BLaER1 treated with 17β-estradiol and CSF1 and Interleukin-3, amounts not matched to agents 10 nM and 100 nM (cell line): Measurements from ENCODE around the gene SLAMF1.
A peak's percentile ranks its signal among the peaks of the same experiment; 100 is the strongest.

ENCODE experiments used
- H3K27ac ChIP-seq, 11 experiments: shearing (Covaris generic); formaldehyde crosslinking; 2 replicates each; pipeline ENCODE4 v1.8.1; 2022
- H3K27me3 ChIP-seq, 11 experiments: shearing (Covaris generic); formaldehyde crosslinking; 2 replicates each; pipeline ENCODE4 v1.8.1; 2022
- H3K36me3 ChIP-seq, 11 experiments: shearing (Covaris generic); formaldehyde crosslinking; 2 replicates each; pipeline ENCODE4 v1.8.1; 2022
- H3K4me1 ChIP-seq, 10 experiments: shearing (Covaris generic); formaldehyde crosslinking; 2 replicates each; pipeline ENCODE4 v1.8.1; 2022
- H3K4me2 ChIP-seq, 11 experiments: shearing (Covaris generic); formaldehyde crosslinking; 2 replicates each; pipeline ENCODE4 v1.8.1; 2022
- H3K4me3 ChIP-seq, 10 experiments: shearing (Covaris generic); formaldehyde crosslinking; 2 replicates each; pipeline ENCODE4 v1.8.1; 2022
- H3K9ac ChIP-seq, 11 experiments: shearing (Covaris generic); formaldehyde crosslinking; 2 replicates each; pipeline ENCODE4 v1.8.1; 2022
- H3K9me3 ChIP-seq, 11 experiments: shearing (Covaris generic); formaldehyde crosslinking; replicated peaks in 1 of 11; 2 replicates each; pipeline ENCODE4 v1.8.1; 2022
- H4K20me1 ChIP-seq, 11 experiments: shearing (Covaris generic); formaldehyde crosslinking; 2 replicates each; pipeline ENCODE4 v1.8.1; 2022
- Cebpa-rat ChIP-seq, 11 experiments: shearing (Covaris generic); IDR thresholded peaks; 2 replicates each; pipeline ENCODE4 v1.8.1; 2022

Gene SLAMF1

GRCh38 chr1:160581961-160582360 is 64.9 kb downstream of the SLAMF1 start:
- no peak for TF ChIP-seq Cebpa-rat (IDR thresholded peaks at IDR 0.05)
- H3K4me3 ChIP-seq = no peak overlapping the region
- H4K20me1 ChIP-seq = no peaks in the 10 kb centered on the region
- no peak overlapping the region for H3K4me2 ChIP-seq
- no peak overlapping the region for H3K27ac ChIP-seq
- H3K9me3 ChIP-seq = peaks cover 10 to 35% (median 16%) of the 10 kb centered on the region in 11 experiments; a peak in 21 of 22 replicates
- peaks cover 16 to 37% (median 24%) of the 10 kb centered on the region in 10 experiments for H3K4me1 ChIP-seq
- H3K9ac ChIP-seq = no peak overlapping the region
- no peaks in the 10 kb centered on the region for H3K27me3 ChIP-seq
- H3K36me3 ChIP-seq = no peaks in the 10 kb centered on the region

GRCh38 chr1:160580221-160580812 is 66.5 kb downstream of the SLAMF1 start:
- H3K4me3 ChIP-seq = no peak overlapping the region
- H4K20me1 ChIP-seq = no peaks in the 10 kb centered on the region
- H3K27ac ChIP-seq = no peak overlapping the region
- H3K27me3 ChIP-seq = no peaks in the 10 kb centered on the region
- H3K4me1 ChIP-seq = peaks cover 21 to 53% (median 28%) of the 10 kb centered on the region in 10 experiments
- no peaks in the 10 kb centered on the region for H3K36me3 ChIP-seq
- TF ChIP-seq Cebpa-rat (IDR thresholded peaks at IDR 0.05) = no peak
- peak overlapping the region in 9 of 11 experiments; percentile 4 to 52 (median 18); a peak in 10 of 22 replicates for H3K4me2 ChIP-seq
- no peak overlapping the region for H3K9ac ChIP-seq
- peaks cover 10 to 40% (median 16%) of the 10 kb centered on the region in 11 experiments; a peak in 21 of 22 replicates for H3K9me3 ChIP-seq

GRCh38 chr1:160579216-160579701 is 67.6 kb downstream of the SLAMF1 start, which contains the start of gene CD84:
TSS of gene CD84 (minus strand) at chr1:160579496. CDS start at chr1:160579437, 59 bp downstream.
- peak within 1 kb of the TSS; percentile 47 to 69 (median 63) for H3K27ac ChIP-seq

GRCh38 chr1:160578525-160579191 is 68.2 kb downstream of the SLAMF1 start:
- TF ChIP-seq Cebpa-rat (IDR thresholded peaks at IDR 0.05) = no peak
- H3K9ac ChIP-seq = peak overlapping the region; percentile 22 to 81 (median 50); a peak in 20 of 22 replicates
- H3K4me3 ChIP-seq = peak overlapping the region in 9 of 10 experiments; percentile 4 to 52 (median 35); a peak in 15 of 20 replicates
- H3K4me2 ChIP-seq = peak overlapping the region; percentile 53 to 97 (median 71)
- H4K20me1 ChIP-seq = no peaks in the 10 kb centered on the region
- H3K27me3 ChIP-seq = no peaks in the 10 kb centered on the region
- H3K27ac ChIP-seq = peak overlapping the region; percentile 47 to 69 (median 63)
- H3K9me3 ChIP-seq = peaks cover 7 to 35% (median 12%) of the 10 kb centered on the region in 11 experiments; a peak in 21 of 22 replicates
- peaks cover 32 to 70% (median 39%) of the 10 kb centered on the region in 10 experiments for H3K4me1 ChIP-seq
- no peaks in the 10 kb centered on the region for H3K36me3 ChIP-seq

More at GRCh38 chr1:160579216-160579701, 67.6 kb downstream of the SLAMF1 start, which contains the start of gene CD84:
- H3K4me3 ChIP-seq = peak within 1 kb of the TSS in 9 of 10 experiments; percentile 4 to 52 (median 35); a peak in 16 of 20 replicates
- H3K9me3 ChIP-seq = peaks cover 10 to 40% (median 16%) of the 10 kb centered on the region in 11 experiments; a peak in 21 of 22 replicates
- no peak for TF ChIP-seq Cebpa-rat (IDR thresholded peaks at IDR 0.05)
- H3K36me3 ChIP-seq = no peaks in the 10 kb centered on the region
- H3K27me3 ChIP-seq = no peaks in the 10 kb centered on the region
- H3K4me1 ChIP-seq = peaks cover 31 to 64% (median 38%) of the 10 kb centered on the region in 10 experiments
- H3K4me2 ChIP-seq = peak within 1 kb of the TSS; percentile 53 to 97 (median 71)
- H4K20me1 ChIP-seq = no peaks in the 10 kb centered on the region
- peak within 1 kb of the TSS; percentile 22 to 81 (median 50); a peak in 20 of 22 replicates for H3K9ac ChIP-seq

GRCh38 chr1:160578175-160578524 is 68.7 kb downstream of the SLAMF1 start:
- Histone ChIP-seq H3K4me3 (peak overlapping the region in 2 of 10 experiments; percentile 43 to 52; a peak in 4 of 20 replicates), H3K36me3 (no peaks in the 10 kb centered on the region), H3K4me2 (peak overlapping the region; percentile 11 to 97 (median 70); a peak in 14 of 22 replicates), H3K9me3 (peaks cover 2 to 30% (median 7%) of the 10 kb centered on the region in 11 experiments; a peak in 20 of 22 replicates), H3K4me1 (peaks cover 32 to 75% (median 39%) of the 10 kb centered on the region in 10 experiments), H4K20me1 (no peaks in the 10 kb centered on the region), H3K27me3 (no peaks in the 10 kb centered on the region), H3K27ac (peak overlapping the region in 1 of 11 experiments; percentile 63; a peak in 1 of 22 replicates), H3K9ac (peak overlapping the region in 1 of 11 experiments; percentile 81; a peak in 1 of 22 replicates)
- TF ChIP-seq Cebpa-rat (IDR thresholded peaks at IDR 0.05) = no peak

GRCh38 chr1:160577671-160578070 is 69.2 kb downstream of the SLAMF1 start:
- Histone ChIP-seq H3K4me1 (peaks cover 32 to 80% (median 39%) of the 10 kb centered on the region in 10 experiments), H3K27me3 (no peaks in the 10 kb centered on the region), H3K27ac (no peak overlapping the region), H3K36me3 (no peaks in the 10 kb centered on the region), H3K9me3 (peaks cover 0 to 25% (median 4%) of the 10 kb centered on the region in 11 experiments; a peak in 13 of 22 replicates), H3K4me3 (peak overlapping the region in 1 of 10 experiments; percentile 52; a peak in 2 of 20 replicates), H3K9ac (no peak overlapping the region), H3K4me2 (peak overlapping the region in 4 of 11 experiments; percentile 70 to 97 (median 82); a peak in 6 of 22 replicates), H4K20me1 (no peaks in the 10 kb centered on the region)
- TF ChIP-seq Cebpa-rat (IDR thresholded peaks at IDR 0.05) = no peak

- H3K4me2 ChIP-seq = peak overlapping the region in 3 of 11 experiments; percentile 79 to 97 (median 87); a peak in 5 of 22 replicates
- H3K9ac ChIP-seq = no peak overlapping the region
- peaks cover 0 to 2% (median 0%) of the 10 kb centered on the region in 11 experiments; a peak in 1 of 22 replicates for H3K36me3 ChIP-seq
- peaks cover 0 to 22% (median 7%) of the 10 kb centered on the region in 11 experiments; a peak in 8 of 22 replicates for H3K9me3 ChIP-seq
- no peak overlapping the region for H3K27ac ChIP-seq
- H3K4me3 ChIP-seq = peak overlapping the region in 1 of 10 experiments; percentile 52; a peak in 2 of 20 replicates
- no peak for TF ChIP-seq Cebpa-rat (IDR thresholded peaks at IDR 0.05)
- H4K20me1 ChIP-seq = no peaks in the 10 kb centered on the region
- H3K4me1 ChIP-seq = peaks cover 32 to 86% (median 39%) of the 10 kb centered on the region in 10 experiments
- no peaks in the 10 kb centered on the region for H3K27me3 ChIP-seq
These were observed 70.0 kb downstream of the SLAMF1 start for GRCh38 chr1:160576884-160577283.

- H3K9ac ChIP-seq = no peak overlapping the region
- peak overlapping the region in 1 of 10 experiments; percentile 52; a peak in 1 of 20 replicates for H3K4me3 ChIP-seq
- no peaks in the 10 kb centered on the region for H4K20me1 ChIP-seq
- no peak for TF ChIP-seq Cebpa-rat (IDR thresholded peaks at IDR 0.05)
- peaks cover 0 to 4% (median 0%) of the 10 kb centered on the region in 11 experiments; a peak in 1 of 22 replicates for H3K36me3 ChIP-seq
- H3K27ac ChIP-seq = peak overlapping the region in 2 of 11 experiments; percentile 80 to 81; a peak in 2 of 22 replicates
- no peaks in the 10 kb centered on the region for H3K27me3 ChIP-seq
- H3K4me1 ChIP-seq = peaks cover 32 to 91% (median 39%) of the 10 kb centered on the region in 10 experiments
- H3K4me2 ChIP-seq = peak overlapping the region in 4 of 11 experiments; percentile 69 to 97 (median 83); a peak in 6 of 22 replicates
- peaks cover 0 to 23% (median 8%) of the 10 kb centered on the region in 11 experiments; a peak in 12 of 22 replicates for H3K9me3 ChIP-seq
These were observed 70.5 kb downstream of the SLAMF1 start for GRCh38 chr1:160576390-160576789.
